Measurements from ENCODE around the gene BTRC. TPM values are rescaled to one million over a fixed set of nuclear protein-coding genes. Genes with fewer than 3 reads are reported as not detected.

Gene BTRC
- total RNA-seq, 1 experiment from 2014 or later, result 1.8 TPM

DNA sequence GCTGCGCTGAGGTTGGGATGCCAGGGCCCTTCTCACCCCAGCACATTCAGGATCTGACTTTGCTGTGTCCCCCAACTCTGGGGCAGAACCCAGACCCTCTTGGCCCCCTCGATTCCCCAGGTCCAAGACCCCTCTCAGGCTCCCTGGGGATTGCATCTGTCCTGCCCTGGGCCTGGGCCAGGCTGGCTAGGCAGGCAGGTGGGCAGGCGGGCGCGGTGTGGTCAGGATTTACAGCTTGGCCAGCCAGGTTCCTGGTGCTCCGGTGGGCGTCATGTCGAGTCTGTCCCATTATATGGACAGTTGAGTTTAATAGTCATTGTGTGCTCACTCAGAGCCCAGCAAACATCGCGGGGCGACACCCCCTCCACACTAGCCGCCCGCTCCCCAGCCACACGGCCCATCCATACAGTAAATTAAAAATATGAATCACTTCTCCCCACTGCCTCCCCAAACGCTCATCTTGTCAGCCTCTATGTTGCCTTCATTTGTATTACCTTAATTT is 210.6 kb downstream of the BTRC start:
- no peaks in the 10 kb centered on the region for H3K27me3 ChIP-seq (ENCODE audit: low read length)
- no peak overlapping the region for H2AFZ ChIP-seq (ENCODE audit: low read length)
- H3K9me3 ChIP-seq (ENCODE audit: low read length), result no peaks in the 10 kb centered on the region
- H3K27ac ChIP-seq (ENCODE audit: low read length), result no peak overlapping the region
- no peak overlapping the region for H3K9ac ChIP-seq (ENCODE audit: low read length)
- no peaks in the 10 kb centered on the region for H3K36me3 ChIP-seq (ENCODE audit: insufficient read depth, low read length)
- H3K4me2 ChIP-seq (ENCODE audit: low read depth, low read length, poor library complexity, severe bottlenecking), result no peak overlapping the region
- H3K9me2 ChIP-seq (replicated peaks; ENCODE audit: insufficient read depth, low read length), result no peaks in the 10 kb centered on the region
- DNase-seq, result no peak
- H3K4me1 ChIP-seq (ENCODE audit: low read length), result peaks cover 4% of the 10 kb centered on the region
- H4K20me1 ChIP-seq (ENCODE audit: insufficient read depth, low read depth, low read length), result no peaks in the 10 kb centered on the region
- no peak overlapping the region for H3K4me3 ChIP-seq (ENCODE audit: low read length)
- no peaks in the 10 kb centered on the region for H3K79me2 ChIP-seq (ENCODE audit: low read length)

- DNase-seq, result no peak
- H3K4me3 ChIP-seq (ENCODE audit: low read length), result no peak overlapping the region
- no peak overlapping the region for H2AFZ ChIP-seq (ENCODE audit: low read length)
- no peak overlapping the region for H3K27ac ChIP-seq (ENCODE audit: low read length)
- no peaks in the 10 kb centered on the region for H3K27me3 ChIP-seq (ENCODE audit: low read length)
- H3K79me2 ChIP-seq (ENCODE audit: low read length), result no peaks in the 10 kb centered on the region
- no peaks in the 10 kb centered on the region for H3K9me2 ChIP-seq (replicated peaks; ENCODE audit: insufficient read depth, low read length)
- peaks cover 9% of the 10 kb centered on the region for H3K4me1 ChIP-seq (ENCODE audit: low read length)
- no peaks in the 10 kb centered on the region for H4K20me1 ChIP-seq (ENCODE audit: insufficient read depth, low read depth, low read length)
- no peak overlapping the region for H3K4me2 ChIP-seq (ENCODE audit: low read depth, low read length, poor library complexity, severe bottlenecking)
- H3K9ac ChIP-seq (ENCODE audit: low read length), result no peak overlapping the region
- no peaks in the 10 kb centered on the region for H3K9me3 ChIP-seq (ENCODE audit: low read length)
- no peaks in the 10 kb centered on the region for H3K36me3 ChIP-seq (ENCODE audit: insufficient read depth, low read length)
These were observed 211.5 kb downstream of the BTRC start for GRCh38 chr10:101565370-101565900.

DNA sequence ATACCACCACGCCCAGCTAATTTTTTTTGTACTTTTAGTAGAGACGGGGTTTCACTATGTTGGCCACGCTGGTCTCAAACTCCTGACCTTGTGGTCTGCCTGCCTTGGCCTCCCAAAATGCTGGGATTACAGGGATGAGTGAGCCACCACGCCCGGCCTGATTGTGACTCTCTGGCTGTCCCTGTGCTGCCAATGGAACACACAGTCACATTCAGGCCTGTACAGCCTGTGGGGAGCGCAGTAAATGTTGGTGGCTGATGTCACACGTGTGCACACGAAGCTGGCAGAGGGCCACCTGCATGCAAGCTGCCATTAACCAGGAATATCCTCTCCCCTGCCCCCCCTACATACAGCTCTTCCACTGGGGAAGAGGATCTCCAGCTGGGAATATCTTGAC is 212.0 kb downstream of the BTRC start:
- H3K9me2 ChIP-seq (replicated peaks; ENCODE audit: insufficient read depth, low read length), result no peaks in the 10 kb centered on the region
- H3K27me3 ChIP-seq (ENCODE audit: low read length), result no peaks in the 10 kb centered on the region
- H3K79me2 ChIP-seq (ENCODE audit: low read length), result no peaks in the 10 kb centered on the region
- H4K20me1 ChIP-seq (ENCODE audit: insufficient read depth, low read depth, low read length), result no peaks in the 10 kb centered on the region
- H3K4me3 ChIP-seq (ENCODE audit: low read length), result no peak overlapping the region
- DNase-seq, result no peak
- H3K4me1 ChIP-seq (ENCODE audit: low read length), result peaks cover 9% of the 10 kb centered on the region
- H3K9me3 ChIP-seq (ENCODE audit: low read length), result no peaks in the 10 kb centered on the region
- no peak overlapping the region for H2AFZ ChIP-seq (ENCODE audit: low read length)
- no peak overlapping the region for H3K27ac ChIP-seq (ENCODE audit: low read length)
- no peak overlapping the region for H3K9ac ChIP-seq (ENCODE audit: low read length)
- no peak overlapping the region for H3K4me2 ChIP-seq (ENCODE audit: low read depth, low read length, poor library complexity, severe bottlenecking)
- H3K36me3 ChIP-seq (ENCODE audit: insufficient read depth, low read length), result no peaks in the 10 kb centered on the region

DNA sequence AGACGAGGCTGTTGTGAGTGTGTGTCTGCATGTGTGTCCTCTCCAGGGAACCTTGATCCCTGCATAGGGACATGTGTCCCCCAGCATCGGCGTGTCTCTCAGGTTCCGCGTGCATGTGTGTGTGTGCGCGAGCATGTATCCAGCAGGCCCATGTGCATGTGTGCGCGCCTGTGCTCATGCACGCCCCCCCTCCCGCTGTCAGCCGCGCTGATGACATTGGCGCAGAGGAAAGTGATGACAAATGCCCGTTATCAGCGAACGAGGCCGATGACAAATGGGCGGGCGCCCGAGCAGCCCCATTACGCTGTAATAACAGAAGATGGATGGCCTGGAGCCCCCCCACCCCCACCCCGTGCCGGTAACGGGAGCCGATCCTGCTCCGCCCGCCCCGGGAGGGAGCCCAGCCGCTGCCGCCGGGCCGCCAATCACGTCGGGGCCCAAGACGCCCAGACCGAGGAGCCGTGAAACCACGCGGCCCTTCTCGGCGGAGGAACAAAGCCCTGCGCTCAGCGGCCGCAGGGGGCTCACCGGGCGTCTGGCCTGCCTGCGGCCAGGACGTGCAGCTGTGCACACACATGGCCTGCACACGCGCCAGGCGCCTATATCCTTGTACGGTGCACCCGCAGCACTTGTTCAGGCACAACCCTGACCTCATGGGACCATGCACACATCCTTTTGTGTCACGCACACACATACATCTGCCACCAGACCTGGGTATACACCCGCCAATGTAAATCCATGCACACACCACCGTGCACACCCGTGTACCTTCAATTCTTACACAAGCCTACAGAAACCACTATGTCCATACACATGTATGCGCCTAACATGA is 212.6 kb downstream of the BTRC start:
- no peak for DNase-seq

GRCh38 chr10:101567165-101568006 is 213.4 kb downstream of the BTRC start:
- Histone ChIP-seq H3K27me3 (ENCODE audit: low read length) (no peaks in the 10 kb centered on the region), H2AFZ (ENCODE audit: low read length) (no peak overlapping the region), H3K9me2 (replicated peaks; ENCODE audit: insufficient read depth, low read length) (no peaks in the 10 kb centered on the region), H4K20me1 (ENCODE audit: insufficient read depth, low read depth, low read length) (no peaks in the 10 kb centered on the region), H3K9me3 (ENCODE audit: low read length) (no peaks in the 10 kb centered on the region), H3K9ac (ENCODE audit: low read length) (no peak overlapping the region), H3K79me2 (ENCODE audit: low read length) (no peaks in the 10 kb centered on the region), H3K27ac (ENCODE audit: low read length) (no peak overlapping the region), H3K4me1 (ENCODE audit: low read length) (peaks cover 6% of the 10 kb centered on the region), H3K4me3 (ENCODE audit: low read length) (no peak overlapping the region), H3K4me2 (ENCODE audit: low read depth, low read length, poor library complexity, severe bottlenecking) (no peak overlapping the region), H3K36me3 (ENCODE audit: insufficient read depth, low read length) (no peaks in the 10 kb centered on the region)
- no peak for DNase-seq

More for the DNA sequence above, 212.6 kb downstream of the BTRC start:
- H3K27ac ChIP-seq (ENCODE audit: low read length), result no peak overlapping the region
- H3K9me2 ChIP-seq (replicated peaks; ENCODE audit: insufficient read depth, low read length), result no peaks in the 10 kb centered on the region
- H3K9ac ChIP-seq (ENCODE audit: low read length), result no peak overlapping the region
- peaks cover 6% of the 10 kb centered on the region for H3K4me1 ChIP-seq (ENCODE audit: low read length)
- no peaks in the 10 kb centered on the region for H3K27me3 ChIP-seq (ENCODE audit: low read length)
- no peaks in the 10 kb centered on the region for H3K9me3 ChIP-seq (ENCODE audit: low read length)
- H3K4me3 ChIP-seq (ENCODE audit: low read length), result no peak overlapping the region
- H3K4me2 ChIP-seq (ENCODE audit: low read depth, low read length, poor library complexity, severe bottlenecking), result no peak overlapping the region
- no peaks in the 10 kb centered on the region for H4K20me1 ChIP-seq (ENCODE audit: insufficient read depth, low read depth, low read length)
- no peaks in the 10 kb centered on the region for H3K36me3 ChIP-seq (ENCODE audit: insufficient read depth, low read length)
- H2AFZ ChIP-seq (ENCODE audit: low read length), result no peak overlapping the region
- no peaks in the 10 kb centered on the region for H3K79me2 ChIP-seq (ENCODE audit: low read length)

GRCh38 chr10:101568054-101568745 is 214.2 kb downstream of the BTRC start:
- no peak for DNase-seq

DNA sequence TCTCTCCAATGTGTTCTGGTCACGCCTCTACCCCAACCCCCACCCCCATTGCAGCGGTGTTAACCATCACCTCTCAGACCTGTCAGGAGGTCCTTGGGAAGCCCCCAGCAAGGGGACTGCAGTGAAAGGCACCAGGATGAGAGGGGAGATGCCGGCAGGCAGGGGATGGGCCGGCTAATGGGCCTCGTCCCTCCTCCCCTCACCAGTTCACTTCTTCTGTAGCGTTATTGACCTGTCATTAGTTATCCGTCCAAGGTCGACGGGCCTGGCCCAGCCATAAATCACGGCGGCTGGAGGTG is 215.3 kb downstream of the BTRC start:
- DNase-seq, result no peak
- no peaks in the 10 kb centered on the region for H3K36me3 ChIP-seq (ENCODE audit: insufficient read depth, low read length)
- no peak overlapping the region for H3K4me2 ChIP-seq (ENCODE audit: low read depth, low read length, poor library complexity, severe bottlenecking)
- no peak overlapping the region for H3K27ac ChIP-seq (ENCODE audit: low read length)
- H4K20me1 ChIP-seq (ENCODE audit: insufficient read depth, low read depth, low read length), result no peaks in the 10 kb centered on the region
- no peak overlapping the region for H3K4me3 ChIP-seq (ENCODE audit: low read length)
- H3K4me1 ChIP-seq (ENCODE audit: low read length), result peaks cover 6% of the 10 kb centered on the region
- H3K27me3 ChIP-seq (ENCODE audit: low read length), result no peaks in the 10 kb centered on the region
- no peak overlapping the region for H2AFZ ChIP-seq (ENCODE audit: low read length)
- H3K79me2 ChIP-seq (ENCODE audit: low read length), result no peaks in the 10 kb centered on the region
- H3K9me3 ChIP-seq (ENCODE audit: low read length), result no peaks in the 10 kb centered on the region
- no peak overlapping the region for H3K9ac ChIP-seq (ENCODE audit: low read length)
- H3K9me2 ChIP-seq (replicated peaks; ENCODE audit: insufficient read depth, low read length), result no peaks in the 10 kb centered on the region

More at GRCh38 chr10:101568054-101568745, 214.2 kb downstream of the BTRC start:
- Histone ChIP-seq H3K4me3 (ENCODE audit: low read length) (no peak overlapping the region), H3K27me3 (ENCODE audit: low read length) (no peaks in the 10 kb centered on the region), H3K4me1 (ENCODE audit: low read length) (peaks cover 6% of the 10 kb centered on the region), H3K9me3 (ENCODE audit: low read length) (no peaks in the 10 kb centered on the region), H3K9ac (ENCODE audit: low read length) (no peak overlapping the region), H3K79me2 (ENCODE audit: low read length) (no peaks in the 10 kb centered on the region), H3K36me3 (ENCODE audit: insufficient read depth, low read length) (no peaks in the 10 kb centered on the region), H2AFZ (ENCODE audit: low read length) (no peak overlapping the region), H3K4me2 (ENCODE audit: low read depth, low read length, poor library complexity, severe bottlenecking) (no peak overlapping the region), H3K27ac (ENCODE audit: low read length) (no peak overlapping the region), H4K20me1 (ENCODE audit: insufficient read depth, low read depth, low read length) (no peaks in the 10 kb centered on the region), H3K9me2 (replicated peaks; ENCODE audit: insufficient read depth, low read length) (no peaks in the 10 kb centered on the region)

All from Karpas-422 (cell line).